ENCODE measurements around the gene PIP5K1B. TPM values are rescaled to one million over a fixed set of nuclear protein-coding genes. Genes with fewer than 3 reads are reported as not detected.

Gene PIP5K1B
- total RNA-seq, 4 donors from 2014 or later, result 1.2 to 2.6 (median 2.0) TPM

DNA sequence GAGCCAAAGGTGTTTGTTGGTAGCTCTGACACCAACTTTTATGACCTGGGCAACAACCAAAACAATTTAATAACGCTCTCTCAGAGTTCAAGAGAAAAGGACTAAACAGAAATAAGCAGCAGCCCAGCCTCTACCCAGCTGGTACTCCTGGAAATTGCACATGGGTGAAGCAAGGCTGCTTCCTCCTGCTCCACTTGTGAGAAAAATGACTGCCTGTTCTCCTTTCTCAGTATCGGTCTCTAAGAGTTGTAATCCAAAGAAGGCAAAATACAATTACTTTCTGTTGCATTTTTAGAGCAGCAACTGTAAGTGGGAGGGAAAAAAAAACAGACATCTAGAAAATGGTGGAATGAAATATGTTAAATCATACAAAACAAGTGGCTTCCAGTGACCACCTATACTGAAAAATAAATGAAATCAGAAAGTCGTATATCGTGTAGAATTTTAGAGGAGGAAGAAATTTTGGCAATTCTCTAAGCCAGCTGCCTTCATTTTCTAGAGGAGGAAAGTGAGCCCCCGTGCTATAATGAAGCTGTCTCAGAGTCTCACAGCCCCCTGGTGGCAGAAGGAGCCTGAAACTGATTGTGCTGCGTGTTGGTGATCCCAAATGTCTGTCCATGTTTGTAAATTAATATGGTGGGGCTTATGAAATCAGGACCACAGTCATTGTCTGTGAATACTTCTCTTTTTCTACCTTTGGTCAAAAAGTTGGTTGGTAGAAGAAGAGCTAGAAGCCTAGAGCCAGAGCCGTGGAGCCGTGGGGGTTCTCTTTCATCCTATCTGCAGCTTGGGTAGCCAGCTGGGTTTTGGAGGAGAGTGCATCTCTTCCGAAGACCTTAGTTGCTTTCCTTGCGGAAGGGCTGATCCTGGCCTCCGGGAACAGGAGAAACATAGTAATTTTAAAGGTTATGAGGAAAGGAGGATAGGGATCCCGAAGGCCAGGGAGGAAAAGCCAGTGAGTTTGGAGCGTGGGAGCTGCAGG, 139.9 kb downstream of the PIP5K1B start:
- intact Hi-C loops (cut with DNase I; ENCODE audit: low total_unique reads), result loop anchor here (10.0 kb wide), 2 partner anchors 140 to 260 kb away; partner anchors contain the start of gene PIP5K1B
- no peak for DNase-seq
- H3K4me3 ChIP-seq, result no peak overlapping the region
- H3K9me3 ChIP-seq, result no peaks in the 10 kb centered on the region
- H3K27ac ChIP-seq, result no peak overlapping the region
- in situ Hi-C loops (cut with MboI; ENCODE audit: low sequenced_read_pairs in 4 of 4), result loop anchor here in 2 of 4 donors (25.0 kb wide), 2 partner anchors 108 to 258 kb away; no protein-coding TSS in a partner anchor
- peaks cover 7 to 13% of the 10 kb centered on the region in 2 donors for H3K4me1 ChIP-seq
- no peaks in the 10 kb centered on the region for H3K27me3 ChIP-seq
- no peak for TF ChIP-seq POLR2A (IDR thresholded peaks at IDR 0.05)
- TF ChIP-seq, protein P1, sequence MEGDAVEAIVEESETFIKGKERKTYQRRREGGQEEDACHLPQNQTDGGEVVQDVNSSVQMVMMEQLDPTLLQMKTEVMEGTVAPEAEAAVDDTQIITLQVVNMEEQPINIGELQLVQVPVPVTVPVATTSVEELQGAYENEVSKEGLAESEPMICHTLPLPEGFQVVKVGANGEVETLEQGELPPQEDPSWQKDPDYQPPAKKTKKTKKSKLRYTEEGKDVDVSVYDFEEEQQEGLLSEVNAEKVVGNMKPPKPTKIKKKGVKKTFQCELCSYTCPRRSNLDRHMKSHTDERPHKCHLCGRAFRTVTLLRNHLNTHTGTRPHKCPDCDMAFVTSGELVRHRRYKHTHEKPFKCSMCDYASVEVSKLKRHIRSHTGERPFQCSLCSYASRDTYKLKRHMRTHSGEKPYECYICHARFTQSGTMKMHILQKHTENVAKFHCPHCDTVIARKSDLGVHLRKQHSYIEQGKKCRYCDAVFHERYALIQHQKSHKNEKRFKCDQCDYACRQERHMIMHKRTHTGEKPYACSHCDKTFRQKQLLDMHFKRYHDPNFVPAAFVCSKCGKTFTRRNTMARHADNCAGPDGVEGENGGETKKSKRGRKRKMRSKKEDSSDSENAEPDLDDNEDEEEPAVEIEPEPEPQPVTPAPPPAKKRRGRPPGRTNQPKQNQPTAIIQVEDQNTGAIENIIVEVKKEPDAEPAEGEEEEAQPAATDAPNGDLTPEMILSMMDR (IDR thresholded peaks at IDR 0.05 in 4 of 5, conservative IDR thresholded peaks at IDR 0.05 in 1 of 5), result peak; percentile 12 to 55 (median 40)
- no peak for ATAC-seq
- H3K36me3 ChIP-seq, result no peaks in the 10 kb centered on the region

DNA sequence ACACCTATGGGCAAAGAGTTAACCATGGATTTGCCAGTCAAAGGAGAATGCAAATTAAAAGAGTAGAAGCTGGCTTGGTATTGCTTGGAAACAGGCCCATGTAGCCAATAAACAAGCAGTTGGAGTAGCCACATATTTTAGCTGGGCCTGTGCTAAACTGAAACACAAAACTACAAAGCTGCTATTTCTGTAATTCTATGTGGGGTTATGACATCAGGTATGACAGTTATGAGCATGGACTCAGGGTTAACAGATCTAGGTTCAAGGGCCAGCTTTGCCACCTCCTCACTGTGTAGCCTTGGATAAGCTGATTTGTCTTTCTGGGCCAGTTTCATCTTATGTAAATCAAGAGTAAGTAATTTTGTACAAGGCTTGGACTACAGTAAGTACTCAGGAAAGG, 142.7 kb downstream of the PIP5K1B start:
- no peaks in the 10 kb centered on the region for H3K36me3 ChIP-seq
- TF ChIP-seq, protein P1 (IDR thresholded peaks at IDR 0.05 in 4 of 5, conservative IDR thresholded peaks at IDR 0.05 in 1 of 5), result no peak
- TF ChIP-seq POLR2A (IDR thresholded peaks at IDR 0.05), result no peak
- intact Hi-C loops (cut with DNase I; ENCODE audit: low total_unique reads) (loop anchor here (10.0 kb wide), 2 partner anchors 143 to 263 kb away; partner anchors contain the start of gene PIP5K1B), in situ Hi-C loops (cut with MboI; ENCODE audit: low sequenced_read_pairs in 4 of 4) (loop anchor here in 2 of 4 donors (25.0 kb wide), 2 partner anchors 110 to 260 kb away; no protein-coding TSS in a partner anchor)
- no peak overlapping the region for H3K27ac ChIP-seq
- ATAC-seq (no peak), DNase-seq (no peak)
- H3K27me3 ChIP-seq, result no peaks in the 10 kb centered on the region
- no peak overlapping the region for H3K4me3 ChIP-seq
- no peaks in the 10 kb centered on the region for H3K4me1 ChIP-seq
- H3K9me3 ChIP-seq, result no peaks in the 10 kb centered on the region

DNA sequence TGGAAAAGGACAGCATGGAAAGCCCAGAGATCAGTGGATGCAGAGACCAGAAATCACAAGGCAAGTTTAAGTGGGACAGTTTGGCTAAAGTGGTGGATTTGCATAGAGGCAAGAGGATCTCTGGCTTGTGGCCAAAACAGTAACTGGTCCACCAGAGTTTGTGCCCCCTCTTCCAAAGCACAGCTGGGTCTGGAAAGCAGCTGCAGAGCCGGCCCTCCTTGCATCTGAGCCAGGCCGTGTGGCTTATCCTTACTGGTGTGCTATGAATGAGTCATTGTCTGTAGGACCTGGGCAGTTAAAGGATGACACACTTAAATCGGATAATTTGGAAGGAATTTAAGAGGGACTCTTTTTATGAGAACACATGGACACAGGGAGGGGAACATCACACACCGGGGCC, 146.6 kb downstream of the PIP5K1B start:
- H3K36me3 ChIP-seq, result no peaks in the 10 kb centered on the region
- H3K27ac ChIP-seq, result no peak overlapping the region
- H3K4me3 ChIP-seq, result no peak overlapping the region
- no peaks in the 10 kb centered on the region for H3K4me1 ChIP-seq
- H3K9me3 ChIP-seq, result no peaks in the 10 kb centered on the region
- no peak for DNase-seq
- H3K27me3 ChIP-seq, result no peaks in the 10 kb centered on the region
- intact Hi-C loops (cut with DNase I; ENCODE audit: low total_unique reads), result no loop called here
- ATAC-seq, result no peak
- TF ChIP-seq POLR2A (IDR thresholded peaks at IDR 0.05), result no peak
- TF ChIP-seq, protein P1 (IDR thresholded peaks at IDR 0.05 in 4 of 5, conservative IDR thresholded peaks at IDR 0.05 in 1 of 5), result no peak
- in situ Hi-C loops (cut with MboI; ENCODE audit: low sequenced_read_pairs in 4 of 4), result no loop called here

DNA sequence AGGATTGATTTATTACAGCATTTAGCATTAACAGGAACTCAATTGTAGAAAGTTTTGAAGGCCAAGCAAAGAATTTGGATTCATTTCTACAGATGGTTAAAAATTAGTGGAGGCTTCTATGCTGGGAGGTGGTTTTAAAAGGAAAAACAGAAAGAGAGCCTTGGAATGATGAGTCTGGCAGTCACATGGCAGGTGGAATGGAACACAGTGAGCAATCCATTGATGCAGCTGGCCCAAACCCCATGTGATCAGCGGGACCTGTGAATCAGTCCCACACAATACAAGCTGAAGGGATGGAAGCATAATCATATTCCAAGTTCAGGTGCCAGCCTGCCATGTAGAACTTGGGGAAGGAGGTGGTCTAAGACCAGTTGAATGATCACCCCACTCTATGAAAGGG, 147.9 kb downstream of the PIP5K1B start:
- intact Hi-C loops (cut with DNase I; ENCODE audit: low total_unique reads) (no loop called here), in situ Hi-C loops (cut with MboI; ENCODE audit: low sequenced_read_pairs in 4 of 4) (no loop called here)
- DNase-seq (no peak), ATAC-seq (no peak)
- Histone ChIP-seq H3K27me3 (no peaks in the 10 kb centered on the region), H3K27ac (no peak overlapping the region), H3K36me3 (no peaks in the 10 kb centered on the region), H3K4me3 (no peak overlapping the region), H3K4me1 (no peaks in the 10 kb centered on the region), H3K9me3 (no peaks in the 10 kb centered on the region)
- TF ChIP-seq, protein P1 (IDR thresholded peaks at IDR 0.05 in 4 of 5, conservative IDR thresholded peaks at IDR 0.05 in 1 of 5), result no peak
- no peak for TF ChIP-seq POLR2A (IDR thresholded peaks at IDR 0.05)
